SK-N-MC (cell line): ENCODE data around the gene ERCC6L.

Experiments
- EZH2 ChIP-seq: fragments of 200-600 bp; sonication (generic); IDR thresholded peaks from one replicate; pipeline ENCODE4 v1.6.1; 2017; ENCODE audit warnings: antibody characterized with exemption
- POLR2AphosphoS5 ChIP-seq: IDR thresholded peaks from 2 replicates; pipeline ENCODE4 v1.6.1; 2012; ENCODE audit warnings: mild to moderate bottlenecking, low read depth, low read length, borderline replicate concordance

DNA sequence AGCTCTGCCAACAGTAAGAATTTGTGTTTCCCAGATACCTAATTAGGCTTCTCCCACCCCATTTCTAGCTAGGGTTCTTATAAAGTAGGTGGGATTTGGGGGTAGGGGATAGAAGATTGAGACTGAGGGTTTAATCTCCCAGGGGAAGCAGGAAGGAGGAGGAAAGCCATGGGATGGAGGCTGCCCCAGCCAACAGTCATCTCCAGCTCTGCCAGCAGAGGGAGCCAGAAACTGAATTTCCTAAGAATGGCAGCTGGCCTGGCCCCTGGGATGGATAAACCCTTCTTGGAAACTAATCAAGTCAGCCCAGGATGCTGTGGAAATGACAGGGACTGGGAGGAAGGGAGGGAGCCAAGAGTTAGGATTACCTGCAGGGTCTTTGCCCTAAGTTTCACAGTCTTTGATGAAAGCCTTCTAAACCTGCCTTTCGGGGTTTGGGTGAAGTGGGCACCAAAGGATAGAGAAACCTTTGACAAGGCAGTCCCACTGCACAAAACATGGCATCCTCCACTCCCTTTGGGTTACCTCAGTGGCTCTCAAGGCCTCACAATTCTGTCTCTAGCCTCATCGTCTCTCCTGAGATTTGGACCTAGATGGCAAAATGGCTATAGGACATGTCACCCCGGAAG is 6.7 kb upstream of the ERCC6L start:
- TF ChIP-seq EZH2, result no peak
- TF ChIP-seq POLR2AphosphoS5, result no peak
